Fibroblast of peridontal ligament (primary cell): Measurements from ENCODE around the gene BRICD5.

Experiments
- DNase-seq: peaks from one replicate; pipeline ENCODE4 v3.0.0-alpha.2; 2010; ENCODE audit errors: extremely low read depth

The BRICD5 gene

DNA sequence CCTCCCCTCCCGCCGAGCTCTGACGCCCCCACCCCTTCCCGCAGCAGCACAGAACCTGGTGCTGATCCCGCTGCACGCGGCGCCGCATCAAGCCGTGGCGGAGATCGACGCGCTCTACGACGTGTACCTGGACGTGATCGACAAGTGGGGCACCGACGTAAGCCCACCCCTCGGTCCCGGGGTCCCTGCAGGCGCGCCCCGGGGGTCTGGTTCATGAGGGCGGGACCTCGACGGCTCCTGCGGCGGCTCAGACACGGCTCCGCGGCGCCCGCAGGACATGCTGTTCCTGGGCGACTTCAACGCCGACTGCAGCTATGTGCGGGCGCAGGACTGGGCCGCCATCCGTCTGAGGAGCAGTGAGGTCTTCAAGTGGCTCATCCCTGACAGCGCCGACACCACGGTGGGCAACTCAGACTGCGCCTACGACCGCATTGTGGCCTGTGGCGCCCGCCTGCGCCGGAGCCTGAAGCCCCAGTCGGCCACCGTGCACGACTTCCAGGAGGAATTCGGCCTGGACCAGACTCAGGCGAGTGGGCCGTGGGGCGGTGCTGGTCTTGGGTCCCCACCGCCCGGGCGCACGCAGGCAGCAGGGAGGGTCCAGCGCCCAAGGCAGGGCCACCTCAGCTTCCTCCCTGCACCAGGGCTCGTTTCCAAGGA, 27.0 kb upstream of the BRICD5 start:
- DNase-seq = no peak

DNA sequence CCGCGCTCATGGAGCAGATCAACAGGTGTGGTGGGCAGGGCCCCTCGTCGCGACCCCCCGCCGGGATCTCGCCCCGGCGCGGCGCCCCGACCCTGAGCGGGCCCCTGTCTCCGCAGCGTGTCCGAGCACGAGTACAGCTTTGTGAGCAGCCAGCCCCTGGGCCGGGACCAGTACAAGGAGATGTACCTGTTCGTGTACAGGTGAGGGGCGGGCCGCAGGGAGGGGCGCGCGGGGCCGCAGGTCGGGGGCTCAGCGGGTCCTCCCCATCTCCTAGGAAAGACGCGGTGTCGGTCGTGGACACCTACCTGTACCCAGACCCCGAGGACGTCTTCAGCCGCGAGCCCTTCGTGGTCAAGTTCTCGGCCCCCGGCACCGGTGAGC, 26.4 kb upstream of the BRICD5 start:
- DNase-seq = no peak

DNA sequence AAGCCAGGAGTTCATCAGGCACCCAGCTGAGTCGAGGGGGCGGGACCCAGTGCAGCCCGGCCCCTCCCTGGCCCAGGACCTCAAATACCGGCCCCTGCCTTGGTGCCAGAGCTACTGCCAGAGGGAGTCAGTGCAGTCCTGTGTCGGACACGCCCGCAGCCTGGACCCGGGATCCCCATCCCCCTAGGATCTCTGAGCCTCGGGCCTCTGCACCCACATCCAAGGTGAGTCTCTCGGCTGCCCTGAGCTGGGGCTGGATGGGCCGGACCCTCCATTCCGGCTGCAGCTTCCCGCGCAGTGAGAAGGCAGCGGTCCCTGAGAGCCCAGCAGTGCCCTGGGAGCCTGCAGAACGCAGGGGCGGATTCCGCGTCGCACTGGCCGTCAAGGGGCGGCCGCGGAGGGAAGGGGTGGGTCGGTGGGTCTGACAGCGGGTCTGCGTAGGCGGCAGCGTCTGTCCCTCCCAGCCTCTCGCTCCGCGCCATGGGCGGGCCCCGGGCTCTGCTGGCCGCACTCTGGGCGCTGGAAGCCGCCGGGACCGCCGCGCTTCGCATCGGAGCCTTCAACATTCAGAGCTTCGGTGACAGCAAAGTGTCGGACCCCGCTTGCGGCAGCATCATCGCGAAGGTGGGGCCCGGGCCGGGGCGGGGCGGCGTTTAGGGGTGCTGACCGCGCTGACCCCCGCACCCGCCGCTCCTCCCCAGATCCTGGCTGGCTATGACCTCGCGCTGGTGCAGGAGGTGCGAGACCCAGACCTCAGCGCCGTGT, 25.9 kb upstream of the BRICD5 start, which contains the start of gene DNASE1L2:
TSS of gene DNASE1L2 (plus strand) at position 108 of the 765 bp plus-strand sequence. CDS start at position 481, 373 bp downstream.
- no peak for DNase-seq

DNA sequence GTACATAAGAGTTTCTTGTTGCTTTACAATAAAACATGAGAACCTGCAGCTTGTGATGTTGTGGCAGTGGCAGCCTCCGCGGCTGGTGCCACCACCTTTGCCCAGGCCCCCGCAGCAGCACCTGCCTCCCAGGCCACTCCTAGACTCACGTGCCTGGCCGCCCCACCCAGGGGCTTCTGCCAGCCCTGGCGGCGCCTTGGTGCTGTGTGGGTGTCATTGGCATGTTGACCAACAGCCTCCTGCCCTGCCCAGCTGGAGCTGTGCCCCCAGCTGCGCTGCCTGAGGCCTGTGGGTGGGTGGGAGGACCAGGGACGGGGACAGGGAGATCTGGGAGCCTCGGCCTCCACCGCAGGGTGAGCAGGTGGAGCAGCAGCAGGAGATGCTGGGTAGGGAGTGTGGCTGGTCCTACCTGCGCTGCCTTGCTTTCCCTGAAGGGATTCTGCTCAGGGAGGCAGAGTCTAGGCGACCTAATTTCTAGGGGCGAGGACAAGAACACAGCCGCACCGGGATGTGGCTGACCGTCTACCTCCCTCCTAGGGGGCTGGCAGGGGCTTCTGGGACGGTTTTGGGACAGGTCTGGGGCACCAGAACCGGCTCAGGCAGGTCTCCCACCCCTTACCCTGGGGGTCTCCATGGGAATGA, 25.2 kb upstream of the BRICD5 start:
- no peak for DNase-seq

DNA sequence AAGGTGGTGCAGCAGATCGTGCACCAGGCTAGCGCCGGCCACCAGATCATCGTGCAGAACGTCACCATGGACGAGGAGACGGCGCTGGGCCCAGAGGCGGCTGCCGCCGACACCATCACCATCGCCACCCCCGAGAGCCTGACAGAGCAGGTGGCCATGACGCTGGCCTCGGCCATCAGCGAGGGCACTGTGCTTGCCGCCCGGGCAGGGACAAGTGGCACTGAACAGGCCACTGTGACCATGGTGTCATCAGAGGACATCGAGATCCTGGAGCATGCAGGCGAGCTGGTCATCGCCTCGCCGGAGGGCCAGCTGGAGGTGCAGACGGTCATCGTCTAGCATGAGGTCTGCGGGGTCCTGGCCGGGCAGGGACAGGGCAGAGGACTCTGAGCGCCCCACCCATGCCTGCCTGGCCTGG, 24.6 kb upstream of the BRICD5 start:
- DNase-seq = no peak

DNA sequence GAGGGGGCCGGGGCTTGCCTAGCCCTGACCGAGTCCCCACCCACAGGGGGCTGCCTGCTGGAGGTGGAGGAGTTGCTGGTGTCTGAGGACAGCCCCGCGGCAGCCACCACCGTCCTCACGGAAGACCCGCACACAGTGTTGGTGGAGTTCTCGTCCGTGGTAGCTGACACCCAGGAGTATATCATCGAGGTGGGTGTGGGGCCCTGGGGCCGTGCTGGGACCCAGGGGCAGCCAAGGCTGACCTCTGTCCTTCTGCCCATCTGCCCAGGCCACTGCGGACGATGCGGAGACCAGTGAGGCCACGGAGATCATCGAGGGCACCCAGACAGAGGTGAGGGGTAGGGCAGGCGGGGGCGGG, 24.1 kb upstream of the BRICD5 start:
- DNase-seq = no peak

DNA sequence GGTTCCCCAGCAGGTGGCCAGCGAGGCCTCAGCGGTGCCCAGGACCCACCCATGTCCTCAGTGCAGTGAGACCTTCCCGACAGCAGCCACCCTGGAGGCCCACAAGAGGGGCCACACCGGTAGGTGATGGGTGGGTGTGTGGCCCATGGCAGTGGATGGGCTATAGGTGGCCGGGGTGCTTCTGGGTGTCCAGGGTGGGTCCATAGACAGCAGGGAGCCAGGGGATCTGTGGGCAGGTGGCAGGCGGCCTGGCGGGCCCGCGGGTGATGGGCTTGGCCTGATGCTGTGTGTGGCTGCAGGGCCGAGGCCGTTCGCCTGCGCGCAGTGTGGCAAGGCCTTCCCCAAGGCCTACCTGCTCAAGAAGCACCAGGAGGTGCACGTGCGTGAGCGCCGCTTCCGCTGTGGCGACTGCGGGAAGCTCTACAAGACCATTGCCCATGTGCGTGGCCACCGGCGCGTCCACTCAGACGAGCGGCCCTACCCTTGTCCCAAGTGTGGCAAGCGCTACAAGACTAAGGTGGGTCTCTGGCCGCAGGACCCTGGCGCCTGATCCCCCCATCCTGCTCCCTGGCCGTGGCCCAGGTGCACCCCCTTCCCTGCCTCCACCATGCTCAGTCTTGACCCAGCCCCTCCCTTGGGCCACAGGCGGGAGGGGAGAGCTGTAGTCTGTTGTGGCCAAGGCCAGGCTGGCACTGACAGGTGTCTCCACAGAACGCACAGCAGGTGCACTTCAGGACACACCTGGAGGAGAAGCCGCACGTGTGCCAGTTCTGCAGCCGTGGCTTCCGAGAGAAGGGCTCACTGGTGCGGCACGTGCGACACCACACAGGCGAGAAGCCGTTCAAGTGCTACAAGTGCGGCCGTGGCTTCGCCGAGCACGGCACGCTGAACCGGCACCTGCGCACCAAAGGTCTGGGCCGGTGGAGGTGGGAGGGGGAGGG, 23.5 kb upstream of the BRICD5 start:
- DNase-seq = no peak

DNA sequence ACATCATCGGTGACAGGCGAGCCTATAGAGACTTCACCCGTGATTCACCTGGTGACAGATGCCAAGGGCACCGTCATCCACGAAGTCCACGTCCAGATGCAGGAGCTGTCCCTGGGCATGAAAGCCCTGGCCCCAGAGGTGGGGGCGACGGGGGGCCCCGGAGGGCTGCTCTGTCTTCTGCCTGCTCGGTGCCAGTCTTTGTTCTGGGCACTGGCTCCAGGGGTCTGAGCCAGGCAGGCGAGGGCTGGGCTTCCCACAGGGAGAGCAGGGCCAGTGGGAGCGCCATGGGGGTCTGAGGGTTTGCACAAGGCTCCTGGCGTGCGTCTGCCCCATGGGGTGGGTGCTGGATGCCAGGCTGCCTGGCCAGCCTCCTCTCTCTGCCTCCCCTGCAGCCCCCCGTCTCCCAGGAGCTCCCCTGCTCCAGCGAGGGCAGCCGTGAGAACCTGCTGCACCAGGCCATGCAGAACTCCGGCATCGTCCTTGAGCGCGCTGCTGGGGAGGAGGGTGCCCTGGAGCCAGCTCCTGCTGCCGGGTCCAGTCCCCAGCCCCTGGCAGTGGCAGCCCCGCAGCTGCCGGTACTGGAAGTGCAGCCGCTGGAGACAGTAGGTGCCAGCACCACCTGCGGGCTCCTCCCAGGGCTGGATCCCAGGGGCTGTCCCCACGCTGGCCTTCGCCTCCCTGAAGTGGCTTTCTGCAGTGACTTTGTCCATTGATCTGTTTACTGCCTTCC, 22.5 kb upstream of the BRICD5 start:
- no peak for DNase-seq

DNA sequence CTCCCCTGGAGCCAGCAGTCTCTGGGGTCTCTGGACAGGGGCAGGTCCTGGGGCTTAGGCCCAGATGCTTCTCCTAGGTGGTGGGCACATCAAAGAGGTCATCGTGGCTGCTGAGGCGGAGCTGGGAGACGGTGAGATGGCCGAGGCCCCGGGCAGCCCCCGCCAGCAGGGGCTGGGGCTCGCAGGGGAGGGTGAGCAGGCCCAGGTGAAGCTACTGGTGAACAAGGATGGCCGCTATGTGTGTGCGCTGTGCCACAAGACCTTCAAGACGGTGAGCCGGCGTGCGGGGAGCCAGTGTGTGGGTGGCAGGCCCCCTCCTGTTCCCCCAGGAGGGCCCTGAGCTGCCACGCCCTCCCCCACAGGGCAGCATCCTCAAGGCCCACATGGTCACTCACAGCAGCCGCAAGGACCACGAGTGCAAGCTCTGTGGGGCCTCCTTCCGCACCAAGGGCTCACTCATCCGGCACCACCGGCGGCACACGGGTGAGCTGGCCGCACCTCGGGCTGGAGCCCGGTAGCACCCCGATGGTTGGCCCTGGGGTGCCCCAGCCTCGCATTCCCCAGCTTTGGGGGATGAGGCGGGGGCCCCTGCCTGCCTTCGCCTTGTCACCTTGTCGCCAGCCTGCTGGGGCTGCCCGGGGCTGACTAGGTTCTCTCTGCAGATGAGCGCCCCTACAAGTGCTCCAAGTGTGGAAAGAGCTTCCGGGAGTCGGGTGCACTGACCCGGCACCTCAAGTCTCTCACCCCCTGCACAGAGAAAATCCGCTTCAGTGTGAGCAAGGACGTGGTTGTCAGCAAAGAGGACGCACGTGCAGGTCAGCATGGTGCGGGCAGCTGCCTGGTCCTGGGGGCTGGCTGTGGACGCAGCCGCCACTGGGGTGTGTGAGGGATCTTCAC, 21.7 kb upstream of the BRICD5 start:
- no peak for DNase-seq

DNA sequence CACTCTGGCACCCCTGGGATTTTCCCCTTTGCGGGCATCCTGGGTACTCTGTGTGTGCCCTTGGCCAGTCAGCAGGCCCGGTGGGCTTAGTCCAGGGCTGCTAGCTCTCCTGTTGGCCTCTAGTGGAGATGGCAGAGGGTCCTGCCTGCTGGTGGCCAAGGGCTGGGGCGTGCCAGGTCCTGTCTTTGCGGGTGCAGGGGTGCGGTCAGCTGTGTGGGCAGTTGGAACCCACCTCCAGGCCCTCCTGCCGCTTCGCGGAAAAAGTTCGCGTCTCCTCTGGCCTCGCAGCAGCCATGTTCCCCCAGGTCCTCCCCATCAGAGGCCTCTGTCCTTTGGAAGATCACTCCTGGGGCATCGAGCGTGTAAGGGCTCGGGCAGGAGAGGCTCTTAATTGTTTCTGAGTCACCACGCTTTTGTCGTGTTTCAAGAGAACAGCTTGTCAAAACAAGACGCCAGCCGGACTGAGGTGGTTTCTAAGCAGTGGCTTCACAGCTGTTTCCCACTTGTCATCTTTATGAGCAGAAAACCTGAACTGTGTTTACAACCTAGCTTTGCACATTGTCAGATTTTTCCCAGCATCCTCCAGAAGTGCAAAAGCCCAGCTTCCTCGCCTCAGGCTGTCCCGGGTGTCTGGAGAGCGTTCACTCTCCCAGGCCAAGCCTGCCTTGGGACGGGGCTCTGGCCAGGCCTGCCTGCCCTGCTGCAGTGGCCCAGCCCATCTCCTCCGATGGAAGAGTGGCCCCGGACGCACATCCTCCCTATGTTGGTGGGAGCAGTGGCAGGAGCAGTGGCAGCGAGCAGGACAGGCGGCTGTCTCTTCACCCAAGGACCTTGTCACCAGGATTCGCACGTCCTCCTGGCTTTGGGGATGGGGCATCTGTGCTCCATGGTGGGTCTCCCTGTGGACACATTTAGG, 20.6 kb upstream of the BRICD5 start:
- DNase-seq = no peak

DNA sequence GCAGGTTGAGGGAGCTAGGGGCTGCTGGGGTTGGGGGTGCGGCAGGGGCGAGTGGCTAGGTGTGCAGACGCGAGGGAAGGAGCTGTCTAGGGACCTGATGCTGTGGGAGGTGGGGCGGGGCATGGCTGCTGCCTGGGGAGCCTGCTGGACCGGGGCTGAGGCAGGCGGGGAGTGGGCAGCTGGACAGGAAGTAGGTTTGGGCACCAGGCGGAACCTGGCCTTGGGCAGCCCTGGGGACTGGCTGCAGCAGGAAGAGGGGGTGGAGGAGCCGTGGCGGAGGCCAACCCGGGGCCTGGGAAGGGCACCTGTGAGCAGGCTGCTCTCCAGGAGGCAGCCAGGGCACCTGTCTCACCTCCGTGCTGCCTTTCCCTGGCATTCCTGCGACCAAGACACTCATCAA, 19.7 kb upstream of the BRICD5 start:
- DNase-seq = no peak

DNA sequence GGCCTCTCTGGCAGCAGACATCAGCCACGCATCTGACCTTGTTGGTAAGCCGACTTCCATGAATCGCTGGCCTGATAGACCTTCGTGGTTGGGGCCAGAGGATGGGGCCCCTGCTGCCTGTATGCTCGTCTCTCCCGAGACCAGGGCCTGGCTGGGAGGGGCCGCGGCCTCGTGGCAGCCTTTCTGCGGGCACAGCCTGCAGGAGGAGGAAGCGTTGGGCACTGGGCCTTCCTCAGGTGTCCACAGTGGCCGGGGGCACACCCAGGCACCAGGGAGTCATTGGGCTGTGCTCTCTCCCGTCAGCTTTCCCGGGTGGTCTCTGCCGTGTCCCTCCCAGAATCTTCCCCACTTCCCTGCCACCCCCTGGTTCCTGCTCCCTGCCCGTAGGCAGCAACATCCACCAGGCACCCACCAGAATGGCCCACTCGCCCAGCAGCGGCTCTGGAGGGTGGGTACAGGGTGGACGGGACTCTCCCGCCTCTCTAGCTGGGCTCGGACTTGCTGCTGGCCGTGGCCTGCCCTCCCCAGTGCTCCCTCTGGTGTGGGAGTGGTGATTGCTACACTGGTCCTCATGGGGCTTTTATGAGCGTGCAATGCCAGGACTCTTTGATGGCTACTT, 19.1 kb upstream of the BRICD5 start:
- DNase-seq = no peak

DNA sequence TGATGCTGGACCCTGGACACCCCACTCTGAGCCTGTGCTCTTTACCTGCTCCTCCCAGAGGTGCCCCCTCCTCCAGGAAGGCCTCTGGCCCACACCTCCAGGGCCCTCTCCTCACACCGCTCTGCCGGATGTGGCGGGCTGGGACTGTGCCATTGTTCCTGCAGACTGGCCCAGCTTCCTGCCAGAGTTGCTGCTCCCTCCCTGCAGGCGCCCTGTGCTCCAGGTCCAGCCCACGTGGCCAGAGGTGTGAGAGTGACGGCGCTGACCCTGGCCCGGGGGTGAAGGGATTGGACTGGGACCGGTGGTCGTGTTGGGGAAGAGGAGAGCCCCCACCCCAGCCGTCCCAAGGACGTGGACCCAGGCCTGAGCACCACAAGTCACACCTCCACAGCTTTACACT, 18.4 kb upstream of the BRICD5 start:
- DNase-seq = no peak

DNA sequence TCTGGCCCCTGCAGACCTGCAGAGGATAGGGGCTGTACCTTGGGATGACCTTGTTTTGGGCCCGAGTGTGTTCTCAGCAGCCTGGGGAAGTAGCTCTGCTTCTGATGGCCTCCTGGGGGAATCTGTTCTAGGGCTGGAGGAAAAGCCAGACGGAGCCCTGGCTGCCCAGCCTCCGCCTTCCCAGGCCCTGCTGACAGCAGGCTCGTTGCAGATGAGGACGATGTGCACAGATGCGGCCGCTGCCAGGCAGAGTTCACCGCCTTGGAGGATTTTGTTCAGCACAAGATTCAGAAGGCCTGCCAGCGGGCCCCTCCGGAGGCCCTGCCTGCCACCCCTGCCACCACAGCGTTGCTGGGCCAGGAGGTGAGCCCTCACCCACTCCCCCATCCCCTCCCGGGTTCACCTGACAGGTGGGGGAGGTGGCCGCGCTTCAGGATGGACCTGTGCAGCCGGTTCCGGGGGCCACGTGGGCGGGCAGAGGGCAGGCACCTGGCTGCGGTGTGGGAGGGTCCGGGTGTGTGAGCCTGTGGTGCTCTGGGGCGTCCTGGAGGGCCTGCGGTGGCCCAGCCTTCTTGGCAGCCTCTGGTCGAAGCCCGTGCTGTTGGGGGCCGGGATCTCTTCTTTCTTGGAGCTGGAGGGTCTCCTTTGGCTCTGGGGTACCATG, 17.6 kb upstream of the BRICD5 start:
- no peak for DNase-seq

DNA sequence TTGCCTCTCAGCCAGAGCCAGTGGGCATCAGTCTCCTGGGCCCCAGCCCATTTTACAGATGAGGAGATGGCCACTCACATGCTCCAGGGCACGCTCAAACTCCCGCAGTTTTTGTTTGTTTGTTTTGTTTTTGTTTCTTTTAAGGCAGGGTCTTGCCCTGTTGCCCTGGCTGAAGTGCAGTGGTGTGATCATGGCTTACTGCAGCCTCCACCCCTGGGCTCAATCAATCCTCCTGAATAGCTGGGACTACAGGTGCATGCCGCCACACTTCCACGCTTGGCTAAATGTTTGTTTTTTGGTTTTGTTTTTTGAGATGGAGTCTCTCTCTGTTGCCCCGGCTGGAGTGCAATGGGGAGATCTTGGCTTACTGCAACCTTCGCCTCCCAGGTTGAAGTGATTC, 16.3 kb upstream of the BRICD5 start:
- DNase-seq = no peak

DNA sequence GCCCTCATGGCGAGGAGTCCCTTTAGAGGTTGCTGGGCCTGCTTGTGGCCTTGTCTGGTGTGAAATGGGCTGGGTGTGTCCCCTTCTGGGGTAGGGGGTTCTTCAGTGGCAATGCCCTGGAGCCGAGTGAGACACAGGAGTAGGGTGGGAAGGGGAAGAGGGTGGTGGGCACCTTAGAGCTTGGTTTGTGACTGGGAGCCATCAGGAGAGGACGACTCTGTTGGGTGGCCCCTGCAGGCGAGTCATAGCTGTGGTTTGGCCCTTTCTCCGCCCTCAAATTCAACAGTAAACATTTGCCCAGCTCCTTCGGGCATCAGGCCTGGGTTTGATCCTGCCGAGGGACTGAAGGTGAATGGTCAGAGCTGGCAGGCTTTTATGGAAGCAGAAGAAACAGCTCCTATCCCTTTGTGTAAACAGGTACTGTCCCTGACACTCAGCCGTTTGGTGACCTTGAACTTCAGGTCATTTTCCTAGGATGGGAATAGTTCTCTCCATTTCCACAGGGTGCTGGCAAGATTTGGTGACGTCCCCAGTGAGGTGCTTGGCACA, 15.7 kb upstream of the BRICD5 start:
- DNase-seq = no peak

DNA sequence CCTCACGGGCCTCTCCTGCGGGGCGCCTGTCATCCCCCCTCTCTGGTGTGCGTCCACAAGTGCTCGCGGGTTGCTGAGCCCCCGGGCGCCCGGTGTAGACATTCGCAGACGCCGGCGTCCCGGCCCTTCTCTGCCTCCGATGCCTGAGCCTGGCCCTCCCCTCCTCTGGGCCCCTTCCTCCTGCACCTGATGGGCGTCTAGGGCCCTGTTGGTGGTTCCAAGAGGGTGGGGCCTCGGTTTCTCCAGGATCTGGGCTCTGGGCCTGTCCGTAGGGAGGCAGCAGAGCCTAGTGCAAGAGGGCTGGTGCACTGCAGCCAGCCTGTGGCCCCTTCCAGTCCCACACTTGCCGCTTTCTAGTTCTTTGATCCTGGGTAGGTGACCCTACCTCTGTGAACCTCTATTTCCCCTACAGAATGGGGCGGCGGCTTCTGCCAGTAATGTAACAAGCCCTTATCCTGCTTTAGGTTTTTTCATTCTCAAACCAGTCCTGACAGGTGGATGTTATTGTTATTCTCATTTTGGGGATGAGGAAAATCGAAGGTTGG, 13.4 kb upstream of the BRICD5 start:
- DNase-seq = peak; percentile 44
